HG03135 (cell line): ENCODE results near the gene MDGA2.

Experiments used
- ATAC-seq: cut with Tn5 transposase; IDR thresholded peaks from one replicate; pipeline ENCODE4 v1.9.1; 2021; ENCODE audit warnings: mild to moderate bottlenecking, moderate library complexity; ENCODE audit not compliant: unreplicated experiment

The MDGA2 gene

GRCh38 chr14:47509957-47510356, 165.4 kb downstream of the MDGA2 start:
- ATAC-seq = no peak

GRCh38 chr14:47507861-47508260, 167.5 kb downstream of the MDGA2 start:
- ATAC-seq = no peak

GRCh38 chr14:47500369-47500768, 175.0 kb downstream of the MDGA2 start:
- no peak for ATAC-seq

- no peak for ATAC-seq
Observed at GRCh38 chr14:47490766-47491165, 184.6 kb downstream of the MDGA2 start.

GRCh38 chr14:47490353-47490752, 185.1 kb downstream of the MDGA2 start:
- no peak for ATAC-seq

- no peak for ATAC-seq
Observed at GRCh38 chr14:47485421-47485820, 190.0 kb downstream of the MDGA2 start.

GRCh38 chr14:47483449-47483848, 192.0 kb downstream of the MDGA2 start:
- ATAC-seq = no peak

- ATAC-seq = no peak
Observed at GRCh38 chr14:47471075-47471474, 204.3 kb downstream of the MDGA2 start.

GRCh38 chr14:47466916-47467315, 208.5 kb downstream of the MDGA2 start:
- ATAC-seq = no peak

GRCh38 chr14:47454025-47454424, 221.4 kb downstream of the MDGA2 start:
- ATAC-seq = no peak

GRCh38 chr14:47447076-47447475, 228.3 kb downstream of the MDGA2 start:
- no peak for ATAC-seq

GRCh38 chr14:47442211-47442610, 233.2 kb downstream of the MDGA2 start:
- ATAC-seq = no peak

GRCh38 chr14:47439953-47440352, 235.5 kb downstream of the MDGA2 start:
- ATAC-seq = no peak

- no peak for ATAC-seq
Observed at GRCh38 chr14:47438650-47439140, 236.7 kb downstream of the MDGA2 start.

- ATAC-seq = no peak
Observed at GRCh38 chr14:47435331-47435965, 240.0 kb downstream of the MDGA2 start.

- ATAC-seq = no peak
Observed at GRCh38 chr14:47427629-47428028, 247.8 kb downstream of the MDGA2 start.

GRCh38 chr14:47425302-47425701, 250.1 kb downstream of the MDGA2 start:
- no peak for ATAC-seq

GRCh38 chr14:47422191-47422590, 253.2 kb downstream of the MDGA2 start:
- ATAC-seq = no peak

- no peak for ATAC-seq
Observed at GRCh38 chr14:47411523-47411922, 263.9 kb downstream of the MDGA2 start.

- ATAC-seq = no peak
Observed at GRCh38 chr14:47392326-47392725, 283.1 kb downstream of the MDGA2 start.

- ATAC-seq = no peak
Observed at GRCh38 chr14:47390831-47391504, 284.4 kb downstream of the MDGA2 start.

- no peak for ATAC-seq
Observed at GRCh38 chr14:47389535-47389934, 285.9 kb downstream of the MDGA2 start.

GRCh38 chr14:47366006-47366405, 309.4 kb downstream of the MDGA2 start:
- no peak for ATAC-seq
